Nephron (organoid): Measurements from ENCODE around the gene EFHC2.
A peak's percentile ranks its signal among the peaks of the same experiment; 100 is the strongest.

ENCODE experiments used
- H3K27ac Mint-ChIP-seq, 3 experiments: 2 replicates each; pipeline ENCODE4 v1.8.0; 2020; ENCODE audit warnings: mixed read lengths in 3 of 3, mild to moderate bottlenecking in 2 of 3, moderate library complexity in 1 of 3
- H3K27me3 Mint-ChIP-seq: 2 replicates; pipeline ENCODE4 v1.8.0; 2021; ENCODE audit warnings: low read depth, mild to moderate bottlenecking, moderate library complexity, mixed read lengths
- H3K36me3 Mint-ChIP-seq: 2 replicates; pipeline ENCODE4 v1.8.0; 2020; ENCODE audit warnings: low read depth, mixed read lengths
- H3K4me1 Mint-ChIP-seq: 2 replicates; pipeline ENCODE4 v1.8.0; 2020; ENCODE audit warnings: mixed read lengths
- H3K4me3 Mint-ChIP-seq, 3 experiments: 2 replicates each; pipeline ENCODE4 v1.8.0; 2020; ENCODE audit warnings: mild to moderate bottlenecking in 3 of 3, mixed read lengths in 3 of 3, moderate library complexity in 2 of 3
- H3K9me3 Mint-ChIP-seq: 2 replicates; pipeline ENCODE4 v1.8.0; 2020; ENCODE audit warnings: mixed read lengths
- CTCF ChIP-seq, 3 experiments: fragments of 200-600 bp; sonication (generic); IDR thresholded peaks; one replicate each; pipeline ENCODE4 v1.5.0; 2021; ENCODE audit warnings: antibody characterized with exemption in 3 of 3; ENCODE audit not compliant: unreplicated experiment in 3 of 3

Gene EFHC2

GRCh38 chrX:44247468-44247867, 96.0 kb downstream of the EFHC2 start:
- Mint-ChIP-seq H3K27ac (no peak overlapping the region), H3K4me3 (no peak overlapping the region), H3K36me3 (no peaks in the 10 kb centered on the region), H3K4me1 (no peaks in the 10 kb centered on the region), H3K27me3 (no peaks in the 10 kb centered on the region), H3K9me3 (no peaks in the 10 kb centered on the region)
- no peak for TF ChIP-seq CTCF (IDR thresholded peaks at IDR 0.05; ENCODE audit: unreplicated experiment in 3 of 3)

GRCh38 chrX:44246826-44247225, 96.6 kb downstream of the EFHC2 start:
- no peaks in the 10 kb centered on the region for H3K27me3 Mint-ChIP-seq
- no peak overlapping the region for H3K27ac Mint-ChIP-seq
- no peak for TF ChIP-seq CTCF (IDR thresholded peaks at IDR 0.05; ENCODE audit: unreplicated experiment in 3 of 3)
- no peaks in the 10 kb centered on the region for H3K36me3 Mint-ChIP-seq
- no peaks in the 10 kb centered on the region for H3K9me3 Mint-ChIP-seq
- no peak overlapping the region for H3K4me3 Mint-ChIP-seq
- no peaks in the 10 kb centered on the region for H3K4me1 Mint-ChIP-seq

- no peak for TF ChIP-seq CTCF (IDR thresholded peaks at IDR 0.05; ENCODE audit: unreplicated experiment in 3 of 3)
- Mint-ChIP-seq H3K4me3 (no peak overlapping the region), H3K27ac (no peak overlapping the region), H3K4me1 (no peaks in the 10 kb centered on the region), H3K36me3 (no peaks in the 10 kb centered on the region), H3K27me3 (no peaks in the 10 kb centered on the region), H3K9me3 (peaks cover 2% of the 10 kb centered on the region)
Observed at GRCh38 chrX:44245733-44246132, 97.7 kb downstream of the EFHC2 start.

- H3K9me3 Mint-ChIP-seq = peaks cover 2% of the 10 kb centered on the region
- H3K4me1 Mint-ChIP-seq = no peaks in the 10 kb centered on the region
- peak; percentile 40 to 55 (median 49) for TF ChIP-seq CTCF (IDR thresholded peaks at IDR 0.05; ENCODE audit: unreplicated experiment in 3 of 3)
- no peaks in the 10 kb centered on the region for H3K36me3 Mint-ChIP-seq
- no peak overlapping the region for H3K4me3 Mint-ChIP-seq
- H3K27ac Mint-ChIP-seq = no peak overlapping the region
- H3K27me3 Mint-ChIP-seq = no peaks in the 10 kb centered on the region
Observed at GRCh38 chrX:44244008-44244407, 99.5 kb downstream of the EFHC2 start.

- Mint-ChIP-seq H3K36me3 (no peaks in the 10 kb centered on the region), H3K27me3 (no peaks in the 10 kb centered on the region), H3K27ac (no peak overlapping the region), H3K9me3 (peaks cover 4% of the 10 kb centered on the region), H3K4me3 (no peak overlapping the region), H3K4me1 (no peaks in the 10 kb centered on the region)
- no peak for TF ChIP-seq CTCF (IDR thresholded peaks at IDR 0.05; ENCODE audit: unreplicated experiment in 3 of 3)
Observed at GRCh38 chrX:44241546-44241945, 101.9 kb downstream of the EFHC2 start.

- TF ChIP-seq CTCF (IDR thresholded peaks at IDR 0.05; ENCODE audit: unreplicated experiment in 3 of 3) = no peak
- no peak overlapping the region for H3K27ac Mint-ChIP-seq
- H3K27me3 Mint-ChIP-seq = no peaks in the 10 kb centered on the region
Observed at GRCh38 chrX:44240036-44240435, 103.4 kb downstream of the EFHC2 start.

More at GRCh38 chrX:44240036-44240435, 103.4 kb downstream of the EFHC2 start:
- Mint-ChIP-seq H3K9me3 (peaks cover 4% of the 10 kb centered on the region), H3K36me3 (no peaks in the 10 kb centered on the region), H3K4me3 (no peak overlapping the region), H3K4me1 (no peaks in the 10 kb centered on the region)
